Neural crest cell (in vitro differentiated cells): ENCODE data around the gene FBXL22. TPM values are rescaled to one million over a fixed set of nuclear protein-coding genes. Genes with fewer than 3 reads are reported as not detected.

Experiments used
- DNase-seq: peaks from one replicate; pipeline ENCODE4 v3.0.0; 2021; ENCODE audit warnings: low read depth, mixed read lengths, low spot score
- H3K27ac Mint-ChIP-seq: one replicate; pipeline ENCODE4 v1.8.0; 2021; ENCODE audit warnings: mild to moderate bottlenecking, mixed read lengths; ENCODE audit not compliant: unreplicated experiment
- H3K27me3 Mint-ChIP-seq: 2 replicates; pipeline ENCODE4 v1.8.0; 2021; ENCODE audit warnings: low read depth, mild to moderate bottlenecking, mixed read lengths
- H3K36me3 Mint-ChIP-seq: 2 replicates; pipeline ENCODE4 v1.8.0; 2021; ENCODE audit warnings: low read depth, mild to moderate bottlenecking, mixed read lengths
- H3K4me1 Mint-ChIP-seq: 2 replicates; pipeline ENCODE4 v1.8.0; 2021; ENCODE audit warnings: mixed read lengths
- H3K4me3 Mint-ChIP-seq: one replicate; pipeline ENCODE4 v1.8.0; 2021; ENCODE audit warnings: mild to moderate bottlenecking, mixed read lengths
- H3K9me3 Mint-ChIP-seq: 2 replicates; pipeline ENCODE4 v1.8.0; 2021; ENCODE audit warnings: mixed read lengths
- CTCF ChIP-seq: fragments of 200-600 bp; sonication (generic); conservative IDR thresholded peaks from 2 replicates; pipeline ENCODE4 v1.5.0; 2021; ENCODE audit warnings: antibody characterized with exemption, mild to moderate bottlenecking
- total RNA-seq: library from RNA; stranded (reverse); gene quantifications from 2 replicates; pipeline ENCODE4 v1.2.1, GENCODE V29; 2021

FBXL22 gene
- total RNA-seq, 1 donor from 2014 or later = 0.93 TPM

- no peak for DNase-seq
- H3K36me3 Mint-ChIP-seq = peaks cover 5% of the 10 kb centered on the region
- no peak overlapping the region for H3K4me3 Mint-ChIP-seq
- no peaks in the 10 kb centered on the region for H3K9me3 Mint-ChIP-seq
- H3K4me1 Mint-ChIP-seq = no peaks in the 10 kb centered on the region
- TF ChIP-seq CTCF = no peak
- peak overlapping the region; percentile 66 for H3K27ac Mint-ChIP-seq
- no peaks in the 10 kb centered on the region for H3K27me3 Mint-ChIP-seq
Measured at GRCh38 chr15:63565536-63566186, 31.5 kb upstream of the FBXL22 start.

- no peak overlapping the region for H3K27ac Mint-ChIP-seq
- peaks cover 4% of the 10 kb centered on the region for H3K36me3 Mint-ChIP-seq
- no peak for TF ChIP-seq CTCF
- H3K9me3 Mint-ChIP-seq = no peaks in the 10 kb centered on the region
- no peaks in the 10 kb centered on the region for H3K27me3 Mint-ChIP-seq
- DNase-seq = no peak
- H3K4me1 Mint-ChIP-seq = no peaks in the 10 kb centered on the region
- H3K4me3 Mint-ChIP-seq = no peak overlapping the region
Measured at GRCh38 chr15:63572749-63573464, 24.3 kb upstream of the FBXL22 start.

- Mint-ChIP-seq H3K9me3 (no peaks in the 10 kb centered on the region), H3K36me3 (peaks cover 4% of the 10 kb centered on the region), H3K27me3 (no peaks in the 10 kb centered on the region), H3K4me3 (no peak overlapping the region), H3K4me1 (no peaks in the 10 kb centered on the region), H3K27ac (no peak overlapping the region)
- no peak for TF ChIP-seq CTCF
- DNase-seq = no peak
Measured at GRCh38 chr15:63573533-63573932, 23.7 kb upstream of the FBXL22 start.

GRCh38 chr15:63575312-63575711, 21.9 kb upstream of the FBXL22 start:
- DNase-seq = no peak
- no peak for TF ChIP-seq CTCF
- peaks cover 4% of the 10 kb centered on the region for H3K36me3 Mint-ChIP-seq
- no peaks in the 10 kb centered on the region for H3K27me3 Mint-ChIP-seq
- no peaks in the 10 kb centered on the region for H3K9me3 Mint-ChIP-seq
- H3K4me1 Mint-ChIP-seq = no peaks in the 10 kb centered on the region
- no peak overlapping the region for H3K27ac Mint-ChIP-seq
- no peak overlapping the region for H3K4me3 Mint-ChIP-seq

- DNase-seq = no peak
- no peak for TF ChIP-seq CTCF
- Mint-ChIP-seq H3K36me3 (peaks cover 5% of the 10 kb centered on the region), H3K4me3 (no peak overlapping the region), H3K27ac (no peak overlapping the region), H3K9me3 (no peaks in the 10 kb centered on the region), H3K27me3 (no peaks in the 10 kb centered on the region), H3K4me1 (no peaks in the 10 kb centered on the region)
Measured at GRCh38 chr15:63576441-63576840, 20.7 kb upstream of the FBXL22 start.
